NCI-H446 (cell line): ENCODE results near the gene PDZK1IP1.
"Not testable (repeated sequence)": the region's sequence is repeated elsewhere in the genome, so short reads cannot be mapped to it uniquely, and the experiment has no call there.

Experiments
- DNase-seq, 2 experiments: peaks; one replicate each; lab custom pipeline; 2025; lab: John Stamatoyannopoulos, UW

Gene PDZK1IP1

GRCh38 chr1:47223921-47224675 is 34.3 kb upstream of the PDZK1IP1 start:
- DNase-seq: no peak

DNA sequence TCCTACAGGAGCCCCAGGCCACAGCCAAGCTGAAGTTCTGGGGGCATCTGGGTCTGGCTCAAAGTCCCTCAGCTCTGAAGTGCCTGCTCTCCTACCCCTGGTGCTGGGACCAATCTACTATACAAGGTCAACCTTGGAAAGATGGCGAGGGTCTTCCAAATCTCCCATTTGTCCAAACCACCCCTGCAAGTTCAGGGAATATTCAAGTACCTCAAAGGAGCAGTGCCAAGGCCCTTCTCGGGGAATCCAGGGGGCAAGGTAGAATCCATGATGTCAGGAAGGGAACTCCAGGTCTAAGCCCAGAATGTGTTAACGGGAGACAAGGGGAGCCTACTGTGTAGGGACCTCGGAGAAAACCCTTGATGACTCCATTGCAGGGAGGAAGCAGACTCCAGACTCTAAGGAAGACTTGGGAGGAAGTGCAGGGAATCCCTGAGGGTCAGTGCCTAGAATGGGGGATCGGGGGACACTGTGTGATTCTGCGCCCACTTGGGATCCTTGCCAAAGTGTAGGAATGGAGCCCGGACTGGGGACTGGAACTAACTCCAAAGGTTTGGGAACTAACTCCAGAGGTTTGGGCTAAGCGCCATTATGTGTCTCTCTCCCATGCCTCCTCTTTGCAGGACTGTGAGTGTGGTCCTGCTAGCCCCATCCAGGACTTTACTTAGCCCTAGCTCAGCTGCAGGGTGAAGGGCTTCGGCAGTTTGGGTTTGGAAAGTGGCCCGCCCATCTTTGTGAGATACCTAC is 33.5 kb upstream of the PDZK1IP1 start:
- DNase-seq: no peak

DNA sequence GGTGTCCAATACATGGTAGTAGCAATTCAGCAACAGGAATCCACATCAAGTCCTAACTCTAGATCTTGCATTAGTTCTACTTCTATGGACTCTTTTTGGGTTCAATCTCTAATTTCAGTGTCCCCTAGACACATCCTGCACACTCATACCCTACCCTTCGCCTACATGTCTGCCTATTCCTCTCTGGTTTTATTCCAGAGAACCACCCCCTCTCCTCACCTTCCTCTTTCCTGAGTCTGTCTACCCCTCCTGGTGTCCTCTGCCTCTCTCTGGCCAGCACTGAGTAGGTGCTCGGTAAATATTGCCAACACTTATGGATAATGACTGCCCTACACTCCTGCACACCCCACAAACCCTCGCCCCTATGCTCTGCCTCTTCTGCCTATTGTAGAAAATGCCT is 32.6 kb upstream of the PDZK1IP1 start:
- no peak for DNase-seq

DNA sequence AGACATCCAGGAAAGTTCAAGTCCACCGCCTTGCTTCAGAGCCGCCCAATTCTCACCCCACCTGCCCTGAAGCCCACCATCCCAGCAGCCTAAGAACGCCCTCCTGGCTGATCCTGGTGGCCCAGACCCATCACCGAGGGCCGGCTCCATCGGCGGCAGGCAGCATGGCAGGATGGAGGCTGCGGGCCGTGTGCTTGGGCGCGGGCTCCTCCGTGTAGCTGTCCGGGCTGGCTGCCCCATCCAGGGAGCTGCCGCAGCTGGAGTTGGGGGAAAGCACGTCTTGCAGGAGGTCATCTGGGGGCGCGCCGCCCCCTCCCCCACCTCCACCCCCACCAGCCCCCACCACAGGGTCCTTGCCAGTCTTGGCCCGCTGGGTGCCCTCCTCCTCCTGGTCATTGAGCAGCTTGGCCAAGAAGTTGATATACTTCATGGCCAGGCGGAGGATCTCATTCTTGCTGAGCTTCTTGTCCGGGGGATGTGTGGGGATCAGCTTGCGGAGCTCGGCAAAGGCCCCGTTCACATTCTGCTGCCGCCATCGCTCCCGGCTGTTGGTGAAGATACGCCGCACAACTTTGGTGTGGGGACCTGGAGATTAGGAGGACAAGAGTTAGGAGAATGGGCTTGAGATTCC is 29.9 kb upstream of the PDZK1IP1 start:
- no peak for DNase-seq

GRCh38 chr1:47219001-47219400 is 29.2 kb upstream of the PDZK1IP1 start:
- no peak for DNase-seq

DNA sequence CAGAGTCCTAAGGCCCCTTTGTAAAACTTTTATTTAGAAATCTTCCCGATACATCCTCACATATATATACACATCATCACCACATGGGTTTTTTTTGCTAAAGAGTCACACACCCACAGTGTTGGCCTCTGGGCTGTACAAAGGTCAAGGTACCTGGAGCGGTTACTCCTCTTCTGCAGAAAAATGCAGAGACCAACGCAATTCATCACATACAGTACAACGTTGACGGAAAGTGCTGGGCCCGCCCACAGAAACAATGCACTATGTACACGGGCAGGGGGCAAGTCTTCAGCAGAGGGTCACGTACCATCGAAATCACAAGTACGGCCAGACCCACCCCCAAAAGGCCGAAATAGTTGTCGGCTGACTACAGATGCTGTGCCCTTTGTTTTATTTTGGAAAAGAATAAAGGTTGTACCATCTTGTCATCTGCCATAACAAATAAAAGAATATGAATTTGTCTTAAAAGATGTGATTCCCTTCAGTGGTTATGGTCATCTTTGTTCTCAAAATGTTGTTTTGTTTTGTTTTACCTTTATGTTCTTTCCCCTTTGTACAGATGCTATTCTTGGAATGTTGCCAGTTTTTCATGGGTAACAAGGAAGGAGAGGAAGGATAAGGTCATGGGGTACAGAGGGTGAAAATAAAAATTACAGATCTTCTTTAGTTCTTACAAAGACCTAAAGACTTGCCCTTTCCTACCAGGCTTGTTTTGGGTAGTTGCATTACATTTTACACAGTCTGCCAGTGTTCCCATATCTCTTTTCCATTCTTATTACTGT is 26.6 kb upstream of the PDZK1IP1 start:
- DNase-seq: no peak

GRCh38 chr1:47215713-47216112 is 25.9 kb upstream of the PDZK1IP1 start:
- no peak for DNase-seq

DNA sequence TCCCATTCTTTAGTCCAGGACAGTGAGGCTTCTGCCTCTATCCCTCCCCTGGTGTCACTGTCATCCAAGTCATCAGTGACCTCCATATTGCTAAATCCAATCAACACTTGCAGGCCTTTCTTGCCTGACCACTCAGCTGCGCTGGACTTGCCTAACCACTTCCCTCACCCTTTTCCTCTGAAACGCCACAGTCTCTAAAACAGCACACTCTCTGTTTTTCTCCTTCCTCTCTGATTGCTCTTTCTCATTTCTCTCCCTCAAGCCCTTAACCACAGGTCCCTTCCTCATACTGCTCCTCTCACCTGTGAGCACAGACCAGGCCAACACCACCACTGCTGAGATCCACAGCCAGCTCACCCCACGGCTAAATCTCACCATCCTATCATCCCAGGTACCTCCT is 24.7 kb upstream of the PDZK1IP1 start:
- no peak for DNase-seq

DNA sequence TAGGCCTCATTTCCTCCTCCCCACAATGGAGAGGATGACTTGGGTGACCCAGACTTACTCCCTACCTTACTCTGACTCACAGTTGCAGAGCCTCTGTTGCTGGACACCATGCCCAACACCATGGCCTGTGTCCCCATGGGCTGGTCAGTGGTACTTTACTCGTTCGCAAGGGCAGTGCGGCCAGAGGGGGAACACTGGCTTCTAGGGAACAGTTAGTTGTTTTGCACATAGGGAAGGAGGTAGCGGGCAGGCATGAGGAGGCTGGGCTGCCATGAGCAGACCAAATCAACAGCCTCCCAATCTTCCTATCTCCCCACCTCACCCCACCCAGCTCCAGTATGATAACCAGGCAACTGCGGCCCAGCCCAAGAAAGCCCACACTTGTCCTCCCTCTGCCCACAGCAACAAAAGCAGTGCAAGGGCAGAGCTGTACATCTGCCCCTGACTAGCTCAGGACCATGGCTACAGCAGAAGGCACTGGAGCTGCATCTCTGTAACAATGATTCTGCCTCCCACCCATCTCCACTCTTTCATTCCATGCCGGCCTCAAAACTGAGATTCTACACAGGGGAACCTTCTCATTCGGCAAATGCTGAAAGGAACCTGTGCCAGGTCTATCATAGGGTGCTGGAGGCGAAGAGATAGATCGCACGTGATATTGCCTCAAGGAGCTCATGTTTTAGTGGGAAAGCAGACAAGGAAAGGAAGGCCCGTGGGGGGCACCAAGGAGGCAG is 23.6 kb upstream of the PDZK1IP1 start:
- DNase-seq: no peak

GRCh38 chr1:47212636-47213229 is 22.9 kb upstream of the PDZK1IP1 start:
- no peak for DNase-seq

DNA sequence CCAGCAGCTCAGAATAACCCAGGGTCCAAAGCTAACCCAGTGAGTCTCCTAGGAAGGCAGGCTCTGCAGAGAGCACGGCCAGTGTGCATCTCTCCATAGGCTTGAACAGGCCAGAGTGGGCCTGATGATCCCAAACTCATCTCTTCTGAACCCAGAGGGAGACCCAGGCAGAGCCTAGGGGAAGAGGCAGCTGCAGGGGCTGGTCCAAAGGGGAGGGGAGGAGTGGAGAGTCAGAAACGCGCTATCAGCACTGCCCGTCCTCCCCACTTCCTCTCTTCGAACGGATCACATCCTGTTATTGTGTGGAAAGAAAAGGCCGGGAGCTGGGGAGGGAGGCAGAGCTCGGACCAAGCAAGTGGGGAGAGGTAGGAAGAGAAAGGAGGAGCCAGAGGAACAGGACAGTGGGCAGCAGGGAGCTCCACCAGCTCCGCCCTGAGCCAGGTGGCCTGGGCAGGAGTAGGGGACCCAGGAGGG is 22.0 kb upstream of the PDZK1IP1 start:
- no peak for DNase-seq

DNA sequence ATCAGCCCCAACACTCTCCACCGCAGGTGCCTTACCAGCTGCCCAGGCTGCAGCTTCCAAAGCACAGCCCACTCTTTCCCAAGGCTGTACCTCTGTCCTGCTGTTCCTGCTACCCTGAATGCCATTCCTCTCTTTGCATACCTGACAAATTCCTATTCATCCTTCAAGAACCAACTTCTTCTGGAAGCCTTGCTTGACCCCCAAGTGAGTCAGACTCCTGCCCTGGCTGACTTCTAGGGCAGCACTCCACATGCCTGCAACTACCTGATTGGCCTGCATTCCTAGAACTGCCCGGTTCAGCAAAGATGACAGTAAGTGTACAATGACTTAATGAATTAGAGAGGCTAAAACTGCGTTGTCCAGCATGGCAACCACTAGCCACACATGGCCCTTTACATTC is 20.8 kb upstream of the PDZK1IP1 start:
- DNase-seq: no peak

DNA sequence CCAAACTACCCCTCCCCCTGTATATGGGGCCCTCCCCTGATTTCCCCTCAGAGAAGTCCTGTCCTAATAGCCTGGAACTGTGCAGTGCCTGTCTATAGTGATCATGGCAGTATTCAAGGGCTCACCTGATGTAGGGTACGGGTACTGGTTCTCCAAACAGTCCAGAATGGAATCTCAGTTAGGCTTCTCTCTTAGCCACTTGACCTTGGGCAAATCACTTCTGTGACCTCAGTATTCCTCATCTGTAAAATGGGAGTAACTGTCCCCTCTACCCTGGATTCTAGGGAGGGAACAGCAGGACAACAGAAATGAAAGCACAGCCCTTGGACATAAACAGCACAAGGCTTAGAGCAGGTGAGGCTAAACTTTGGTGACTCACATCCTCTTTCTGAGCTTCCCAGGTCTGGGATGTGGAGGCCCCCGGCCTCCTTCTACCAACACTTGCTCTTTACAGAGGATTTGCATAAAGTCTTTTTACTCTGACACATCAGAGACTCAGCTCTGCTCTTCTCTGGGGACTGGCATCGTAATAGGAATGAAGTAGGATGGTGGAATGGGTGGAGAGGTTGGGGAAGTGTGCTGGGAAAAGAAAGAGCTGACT is 20.0 kb upstream of the PDZK1IP1 start:
- DNase-seq: no peak

DNA sequence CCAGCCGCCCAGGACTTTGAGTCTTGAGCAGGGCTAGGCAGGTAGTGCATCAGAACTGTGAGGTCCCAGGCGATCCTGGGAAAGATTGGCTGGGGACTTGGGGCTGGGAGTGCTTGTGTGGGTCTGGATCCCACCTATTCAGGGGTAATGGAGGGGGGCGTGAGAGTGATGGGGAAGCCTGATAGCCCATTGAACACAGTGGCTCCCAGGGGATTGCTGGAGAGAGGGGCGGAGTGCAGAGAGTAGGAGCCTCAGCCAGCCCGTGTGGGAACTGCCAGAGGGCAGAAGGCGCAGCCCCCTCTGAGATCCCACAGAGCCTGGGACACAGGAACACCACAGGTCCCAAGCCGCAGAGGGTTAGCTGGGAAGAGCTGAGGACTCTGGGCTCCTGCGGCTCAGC is 19.3 kb upstream of the PDZK1IP1 start:
- no peak for DNase-seq

GRCh38 chr1:47208374-47208850 is 18.6 kb upstream of the PDZK1IP1 start:
- DNase-seq: no peak

- DNase-seq: no peak
Observed at GRCh38 chr1:47207803-47208373, 18.1 kb upstream of the PDZK1IP1 start.

DNA sequence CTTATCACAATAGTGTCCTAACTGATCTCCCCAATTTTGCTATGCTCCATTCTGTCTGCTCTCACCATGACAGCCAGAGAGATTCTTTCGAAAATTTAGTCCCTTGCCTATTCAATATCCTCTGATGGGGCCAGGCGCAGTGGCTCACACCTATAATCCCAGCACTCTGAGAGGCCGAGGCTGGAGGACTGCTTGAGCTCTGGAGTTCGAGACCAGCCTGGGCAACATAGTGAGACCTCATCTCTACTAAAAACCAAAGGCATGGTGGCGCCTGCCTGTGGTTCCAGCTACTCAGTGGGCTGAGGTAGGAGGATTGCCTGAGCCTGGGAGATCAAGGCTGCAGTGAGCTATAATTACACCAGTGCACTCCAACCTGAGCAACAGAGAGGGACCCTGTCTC is 16.1 kb upstream of the PDZK1IP1 start:
- DNase-seq: no peak

GRCh38 chr1:47203504-47203903 is 13.7 kb upstream of the PDZK1IP1 start:
- DNase-seq: not testable (repeated sequence)

GRCh38 chr1:47201179-47201578 is 11.3 kb upstream of the PDZK1IP1 start:
- no peak for DNase-seq

DNA sequence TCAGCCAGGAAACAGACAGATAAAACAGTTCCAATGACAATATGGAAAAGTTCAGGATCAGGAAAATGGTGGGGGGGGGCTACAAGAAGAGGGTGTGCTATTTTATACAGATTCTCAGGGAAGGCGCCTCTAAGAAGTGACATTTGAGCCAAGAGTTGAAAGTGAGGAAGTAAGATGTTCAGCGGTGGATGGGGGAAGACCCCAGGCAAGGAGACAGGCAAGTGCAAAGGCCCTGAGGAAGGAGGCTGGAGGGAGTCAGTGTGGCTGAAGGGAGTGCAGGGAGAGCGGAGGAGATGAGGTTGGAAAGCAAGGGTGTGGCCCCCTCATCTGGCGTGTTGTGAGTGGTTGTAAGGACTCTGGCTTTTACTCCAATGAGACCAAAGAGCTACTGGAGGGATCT is 8.4 kb upstream of the PDZK1IP1 start:
- no peak for DNase-seq
